Hepatocyte (in vitro differentiated cells): Measurements from ENCODE around the gene ZNF503. TPM values are rescaled to one million over a fixed set of nuclear protein-coding genes. Genes with fewer than 3 reads are reported as not detected.

Experiments used
- DNase-seq: peaks from one replicate; pipeline ENCODE4 v3.0.0-alpha.2; 2016; ENCODE audit warnings: low spot score
- H2AFZ ChIP-seq: fragments of 200-600 bp; sonication (generic); 2 replicates; pipeline ENCODE4 v1.6.0; 2016; ENCODE audit warnings: antibody characterized with exemption, mild to moderate bottlenecking
- H3K27ac ChIP-seq: fragments of 200-600 bp; sonication (generic); 2 replicates; pipeline ENCODE4 v1.5.1; 2016; ENCODE audit warnings: mild to moderate bottlenecking
- H3K27me3 ChIP-seq: fragments of 200-600 bp; sonication (generic); 2 replicates; pipeline ENCODE4 v1.6.1; 2016
- H3K36me3 ChIP-seq: fragments of 200-600 bp; sonication (generic); replicated peaks from 2 replicates; pipeline ENCODE4 v1.5.1; 2016; ENCODE audit warnings: low read depth; ENCODE audit not compliant: insufficient read depth
- H3K4me1 ChIP-seq: fragments of 200-600 bp; sonication (generic); 2 replicates; pipeline ENCODE4 v1.5.1; 2016; ENCODE audit warnings: mild to moderate bottlenecking, moderate library complexity; ENCODE audit not compliant: insufficient read depth
- H3K4me2 ChIP-seq: fragments of 200-600 bp; sonication (generic); 2 replicates; pipeline ENCODE4 v1.6.0; 2016
- H3K4me3 ChIP-seq: fragments of 200-600 bp; sonication (generic); 2 replicates; pipeline ENCODE4 v1.5.1; 2016; ENCODE audit warnings: mild to moderate bottlenecking
- H3K79me2 ChIP-seq: fragments of 200-600 bp; sonication (generic); 2 replicates; pipeline ENCODE4 v1.6.0; 2017; ENCODE audit warnings: mild to moderate bottlenecking
- H3K9me2 ChIP-seq: fragments of 200-600 bp; sonication (generic); replicated peaks from 2 replicates; pipeline ENCODE4 v1.6.0; 2017; ENCODE audit warnings: mild to moderate bottlenecking; ENCODE audit not compliant: insufficient read depth
- H3K9me3 ChIP-seq: fragments of 200-600 bp; sonication (generic); 2 replicates; pipeline ENCODE4 v1.5.1; 2016; ENCODE audit warnings: low read depth, mild to moderate bottlenecking
- H4K20me1 ChIP-seq: fragments of 200-600 bp; sonication (generic); 2 replicates; pipeline ENCODE4 v1.6.0; 2016; ENCODE audit warnings: mild to moderate bottlenecking; ENCODE audit not compliant: insufficient read depth, poor library complexity, severe bottlenecking
- EZH2 ChIP-seq: fragments of 200-600 bp; sonication (generic); IDR thresholded peaks from 2 replicates; pipeline ENCODE4 v1.6.1; 2016; ENCODE audit warnings: antibody characterized with exemption, mild to moderate bottlenecking, borderline replicate concordance
- EZH2phosphoT487 ChIP-seq: fragments of 200-600 bp; sonication (generic); IDR thresholded peaks from one replicate; pipeline ENCODE4 v1.6.1; 2018; ENCODE audit warnings: antibody characterized with exemption, mild to moderate bottlenecking, low read depth, moderate library complexity; ENCODE audit not compliant: unreplicated experiment, severe bottlenecking
- WGBS: methylation state at CpG from one replicate; pipeline ENCODE4 v1.1.6; 2016; ENCODE audit warnings: low lambda C conversion rate; ENCODE audit errors: missing lambda C conversion rate; 5-methylcytosine and 5-hydroxymethylcytosine counted together
- polyA plus RNA-seq: library from polyadenylated mRNA; unstranded; fragments of >200 nt; fragmentation: Nextera tagmentation; extraction: Ambion mirVana; gene quantifications from 2 replicates; pipeline ENCODE4 v1.2.1, GENCODE V29; 2016
- total RNA-seq: library from RNA; depleted of rRNA; stranded (reverse); fragments of >200 nt; gene quantifications from 2 replicates; pipeline ENCODE4 v1.2.3, GENCODE V29; 2014
- TF ChIP-seq, protein P1 (sequence below): fragments of 200-600 bp; sonication (generic); IDR thresholded peaks from 2 replicates; pipeline ENCODE4 v1.5.1; 2016; ENCODE audit warnings: antibody characterized with exemption, mild to moderate bottlenecking; ENCODE audit not compliant: poor library complexity

ZNF503 gene
- total and polyA plus RNA-seq, 2 experiments from 2014 or later: 14.1 to 19.6 TPM

DNA sequence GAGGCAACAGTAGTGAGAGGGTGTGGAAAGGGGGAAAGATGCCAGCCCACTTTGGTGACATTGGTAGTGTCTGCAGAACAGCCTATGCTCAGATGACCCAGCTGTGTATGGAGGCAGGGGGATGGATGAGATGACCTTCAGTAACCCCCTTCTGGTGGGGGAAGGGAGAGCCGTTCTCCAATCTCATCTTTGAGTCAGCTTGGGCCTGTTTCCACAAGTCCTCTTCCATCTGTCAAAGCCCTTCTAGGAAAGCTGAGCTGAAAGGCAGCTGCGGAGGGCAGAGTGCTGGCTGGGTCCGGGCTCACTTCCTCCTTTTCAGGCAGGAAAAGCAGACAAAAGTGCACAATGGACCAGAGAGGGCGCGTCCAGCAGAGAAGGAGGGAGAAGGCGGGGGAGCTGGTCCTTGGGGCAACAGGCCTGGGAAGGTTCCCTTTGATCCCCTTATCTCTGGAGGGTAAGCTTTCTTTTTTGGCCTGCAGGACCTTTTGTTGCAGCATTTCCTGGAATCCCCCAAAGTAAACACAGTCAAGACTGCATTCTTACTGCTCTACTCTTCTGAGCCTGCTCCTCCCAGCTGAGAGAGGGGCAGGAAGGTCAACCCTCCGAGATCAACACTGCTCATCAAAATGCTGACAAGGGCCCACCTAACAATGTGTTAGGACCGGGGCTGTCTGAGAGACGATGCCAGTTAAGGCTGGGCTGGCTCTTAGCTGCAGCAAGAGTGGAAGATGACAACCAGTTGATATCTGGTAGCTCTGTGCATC is 28.6 kb upstream of the ZNF503 start:
- Histone ChIP-seq H3K9me3 (no peaks in the 10 kb centered on the region), H2AFZ (peak overlapping the region; percentile 36), H3K4me2 (peak overlapping the region; percentile 88), H3K9me2 (no peaks in the 10 kb centered on the region), H3K27ac (peak overlapping the region; percentile 61), H3K4me1 (peaks cover 32% of the 10 kb centered on the region), H3K79me2 (no peaks in the 10 kb centered on the region), H3K4me3 (no peak overlapping the region), H4K20me1 (no peaks in the 10 kb centered on the region), H3K27me3 (no peaks in the 10 kb centered on the region), H3K36me3 (no peaks in the 10 kb centered on the region)
- WGBS: 27% methylated on average over 9 of the region's 9 CpGs
- DNase-seq: peak; percentile 57
- no peak for TF ChIP-seq EZH2phosphoT487
- TF ChIP-seq EZH2: no peak
- TF ChIP-seq, protein P1, sequence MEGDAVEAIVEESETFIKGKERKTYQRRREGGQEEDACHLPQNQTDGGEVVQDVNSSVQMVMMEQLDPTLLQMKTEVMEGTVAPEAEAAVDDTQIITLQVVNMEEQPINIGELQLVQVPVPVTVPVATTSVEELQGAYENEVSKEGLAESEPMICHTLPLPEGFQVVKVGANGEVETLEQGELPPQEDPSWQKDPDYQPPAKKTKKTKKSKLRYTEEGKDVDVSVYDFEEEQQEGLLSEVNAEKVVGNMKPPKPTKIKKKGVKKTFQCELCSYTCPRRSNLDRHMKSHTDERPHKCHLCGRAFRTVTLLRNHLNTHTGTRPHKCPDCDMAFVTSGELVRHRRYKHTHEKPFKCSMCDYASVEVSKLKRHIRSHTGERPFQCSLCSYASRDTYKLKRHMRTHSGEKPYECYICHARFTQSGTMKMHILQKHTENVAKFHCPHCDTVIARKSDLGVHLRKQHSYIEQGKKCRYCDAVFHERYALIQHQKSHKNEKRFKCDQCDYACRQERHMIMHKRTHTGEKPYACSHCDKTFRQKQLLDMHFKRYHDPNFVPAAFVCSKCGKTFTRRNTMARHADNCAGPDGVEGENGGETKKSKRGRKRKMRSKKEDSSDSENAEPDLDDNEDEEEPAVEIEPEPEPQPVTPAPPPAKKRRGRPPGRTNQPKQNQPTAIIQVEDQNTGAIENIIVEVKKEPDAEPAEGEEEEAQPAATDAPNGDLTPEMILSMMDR: no peak

DNA sequence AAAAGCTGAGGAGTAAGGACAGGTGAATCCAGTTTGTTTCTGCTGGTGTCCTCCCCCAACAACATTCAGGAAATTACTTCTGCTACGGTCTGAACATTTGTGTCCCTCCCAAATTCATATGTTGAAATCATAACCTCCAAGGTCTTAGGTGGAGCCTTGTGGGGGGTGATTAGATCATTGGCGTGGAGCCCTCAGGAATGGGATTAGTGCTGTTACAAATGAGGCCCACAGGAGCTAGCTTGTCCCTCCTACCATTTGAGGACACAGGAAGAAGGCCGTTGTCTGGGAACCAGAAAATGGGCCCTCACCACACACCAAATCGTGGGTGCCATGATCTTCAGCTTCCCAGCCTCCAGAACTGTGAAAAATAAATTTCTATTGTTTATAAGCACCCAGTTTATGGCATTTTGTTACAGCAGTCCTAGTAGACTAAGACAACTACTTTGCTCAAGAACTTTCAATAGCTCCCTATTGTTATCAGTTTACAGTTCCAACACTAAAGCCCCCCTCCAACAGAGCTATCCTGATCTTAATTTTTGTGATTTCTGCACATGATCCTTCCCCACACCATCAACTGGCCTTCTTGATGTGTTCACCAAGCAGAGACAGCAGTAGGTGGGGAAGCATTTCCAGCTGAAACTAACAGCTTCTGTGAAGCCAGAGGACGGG is 27.7 kb upstream of the ZNF503 start:
- 90% methylated on average over 5 of the region's 5 CpGs for WGBS
- no peaks in the 10 kb centered on the region for H3K9me2 ChIP-seq
- no peak for DNase-seq
- H3K4me1 ChIP-seq: peaks cover 32% of the 10 kb centered on the region
- peak overlapping the region; percentile 61 for H3K27ac ChIP-seq
- no peaks in the 10 kb centered on the region for H3K79me2 ChIP-seq
- H3K4me2 ChIP-seq: no peak overlapping the region
- H4K20me1 ChIP-seq: no peaks in the 10 kb centered on the region
- TF ChIP-seq, protein P1: no peak
- no peak for TF ChIP-seq EZH2phosphoT487
- no peak for TF ChIP-seq EZH2
- H3K9me3 ChIP-seq: no peaks in the 10 kb centered on the region
- no peak overlapping the region for H2AFZ ChIP-seq
- no peaks in the 10 kb centered on the region for H3K27me3 ChIP-seq
- H3K36me3 ChIP-seq: no peaks in the 10 kb centered on the region
- H3K4me3 ChIP-seq: no peak overlapping the region

DNA sequence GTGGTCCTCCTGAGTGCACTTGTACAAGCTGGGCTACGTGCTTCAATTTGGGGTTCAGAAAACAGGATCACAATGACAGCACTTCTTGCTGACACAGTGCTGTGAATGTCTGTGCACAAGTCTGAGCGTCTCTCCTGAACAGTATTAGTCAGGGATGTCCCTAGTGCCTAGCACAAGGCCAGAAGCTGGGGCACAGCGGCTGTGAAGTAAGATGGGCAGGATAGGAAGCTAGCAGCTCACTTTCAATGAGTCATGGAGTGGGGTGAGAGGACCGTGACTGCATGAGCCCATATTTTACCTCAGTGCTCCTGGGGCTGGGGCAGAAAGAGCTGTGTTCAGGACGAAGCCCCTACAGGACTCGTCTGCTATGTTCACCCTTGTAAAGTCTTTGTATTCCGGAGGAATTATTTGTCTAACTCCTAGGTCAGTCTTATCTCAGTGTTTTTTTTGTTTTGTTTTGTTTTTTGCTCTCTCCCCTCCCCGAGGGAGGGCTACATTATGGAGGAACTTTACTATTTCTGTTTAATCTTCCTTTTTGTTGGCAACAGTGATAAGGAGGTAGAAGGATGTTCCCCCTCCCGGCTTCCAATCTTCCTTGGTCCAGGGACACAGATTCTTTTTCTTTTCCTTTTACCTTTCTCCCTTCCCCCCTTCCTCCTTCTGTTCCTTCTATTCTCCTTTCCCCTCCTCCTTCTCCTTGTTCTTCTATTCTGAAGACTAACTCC is 27.0 kb upstream of the ZNF503 start:
- no peaks in the 10 kb centered on the region for H3K9me3 ChIP-seq
- DNase-seq: no peak
- H3K4me1 ChIP-seq: peaks cover 32% of the 10 kb centered on the region
- no peak overlapping the region for H2AFZ ChIP-seq
- H3K4me3 ChIP-seq: no peak overlapping the region
- H3K4me2 ChIP-seq: no peak overlapping the region
- H3K9me2 ChIP-seq: no peaks in the 10 kb centered on the region
- 59% methylated on average over 9 of the region's 9 CpGs for WGBS
- no peaks in the 10 kb centered on the region for H3K36me3 ChIP-seq
- H3K27ac ChIP-seq: no peak overlapping the region
- no peaks in the 10 kb centered on the region for H3K27me3 ChIP-seq
- TF ChIP-seq EZH2phosphoT487 (no peak), EZH2 (no peak)
- TF ChIP-seq, protein P1: no peak
- H3K79me2 ChIP-seq: no peaks in the 10 kb centered on the region
- H4K20me1 ChIP-seq: no peaks in the 10 kb centered on the region
